Measurements from ENCODE around the gene ARHGAP29. TPM values are rescaled to one million over a fixed set of nuclear protein-coding genes. Genes with fewer than 3 reads are reported as not detected.

Gene ARHGAP29, protein sequence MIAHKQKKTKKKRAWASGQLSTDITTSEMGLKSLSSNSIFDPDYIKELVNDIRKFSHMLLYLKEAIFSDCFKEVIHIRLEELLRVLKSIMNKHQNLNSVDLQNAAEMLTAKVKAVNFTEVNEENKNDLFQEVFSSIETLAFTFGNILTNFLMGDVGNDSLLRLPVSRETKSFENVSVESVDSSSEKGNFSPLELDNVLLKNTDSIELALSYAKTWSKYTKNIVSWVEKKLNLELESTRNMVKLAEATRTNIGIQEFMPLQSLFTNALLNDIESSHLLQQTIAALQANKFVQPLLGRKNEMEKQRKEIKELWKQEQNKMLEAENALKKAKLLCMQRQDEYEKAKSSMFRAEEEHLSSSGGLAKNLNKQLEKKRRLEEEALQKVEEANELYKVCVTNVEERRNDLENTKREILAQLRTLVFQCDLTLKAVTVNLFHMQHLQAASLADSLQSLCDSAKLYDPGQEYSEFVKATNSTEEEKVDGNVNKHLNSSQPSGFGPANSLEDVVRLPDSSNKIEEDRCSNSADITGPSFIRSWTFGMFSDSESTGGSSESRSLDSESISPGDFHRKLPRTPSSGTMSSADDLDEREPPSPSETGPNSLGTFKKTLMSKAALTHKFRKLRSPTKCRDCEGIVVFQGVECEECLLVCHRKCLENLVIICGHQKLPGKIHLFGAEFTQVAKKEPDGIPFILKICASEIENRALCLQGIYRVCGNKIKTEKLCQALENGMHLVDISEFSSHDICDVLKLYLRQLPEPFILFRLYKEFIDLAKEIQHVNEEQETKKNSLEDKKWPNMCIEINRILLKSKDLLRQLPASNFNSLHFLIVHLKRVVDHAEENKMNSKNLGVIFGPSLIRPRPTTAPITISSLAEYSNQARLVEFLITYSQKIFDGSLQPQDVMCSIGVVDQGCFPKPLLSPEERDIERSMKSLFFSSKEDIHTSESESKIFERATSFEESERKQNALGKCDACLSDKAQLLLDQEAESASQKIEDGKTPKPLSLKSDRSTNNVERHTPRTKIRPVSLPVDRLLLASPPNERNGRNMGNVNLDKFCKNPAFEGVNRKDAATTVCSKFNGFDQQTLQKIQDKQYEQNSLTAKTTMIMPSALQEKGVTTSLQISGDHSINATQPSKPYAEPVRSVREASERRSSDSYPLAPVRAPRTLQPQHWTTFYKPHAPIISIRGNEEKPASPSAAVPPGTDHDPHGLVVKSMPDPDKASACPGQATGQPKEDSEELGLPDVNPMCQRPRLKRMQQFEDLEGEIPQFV
- total RNA-seq = 60.3 and 96.6 TPM in 2 replicates

GRCh38 chr1:94237291-94238226 lies at the start of gene ARHGAP29:
Gene ARHGAP29, minus strand, starts transcription at chr1:94237584. Its CDS starts 5,973 bp downstream, at chr1:94231611.

Other genes starting within 250 kb of the ARHGAP29 start
- 0.77 and 2.5 TPM in 2 replicates for gene ABCA4, start 116.4 kb downstream of the ARHGAP29 start, total RNA-seq
- 44.5 and 45.1 TPM in 2 replicates for gene ABCD3, start 180.8 kb upstream of the ARHGAP29 start, total RNA-seq

All from regular cardiac myocyte (primary cell).